ENCODE data around the gene USP32.

Gene USP32

GRCh38 chr17:60300011-60300410, 91.9 kb downstream of the USP32 start:
- no peak overlapping the region for H3K4me3 ChIP-seq (replicated peaks in 1 of 2; ENCODE audit: low read depth in 2 of 2, low read length in 2 of 2)
- TF ChIP-seq, protein P1, sequence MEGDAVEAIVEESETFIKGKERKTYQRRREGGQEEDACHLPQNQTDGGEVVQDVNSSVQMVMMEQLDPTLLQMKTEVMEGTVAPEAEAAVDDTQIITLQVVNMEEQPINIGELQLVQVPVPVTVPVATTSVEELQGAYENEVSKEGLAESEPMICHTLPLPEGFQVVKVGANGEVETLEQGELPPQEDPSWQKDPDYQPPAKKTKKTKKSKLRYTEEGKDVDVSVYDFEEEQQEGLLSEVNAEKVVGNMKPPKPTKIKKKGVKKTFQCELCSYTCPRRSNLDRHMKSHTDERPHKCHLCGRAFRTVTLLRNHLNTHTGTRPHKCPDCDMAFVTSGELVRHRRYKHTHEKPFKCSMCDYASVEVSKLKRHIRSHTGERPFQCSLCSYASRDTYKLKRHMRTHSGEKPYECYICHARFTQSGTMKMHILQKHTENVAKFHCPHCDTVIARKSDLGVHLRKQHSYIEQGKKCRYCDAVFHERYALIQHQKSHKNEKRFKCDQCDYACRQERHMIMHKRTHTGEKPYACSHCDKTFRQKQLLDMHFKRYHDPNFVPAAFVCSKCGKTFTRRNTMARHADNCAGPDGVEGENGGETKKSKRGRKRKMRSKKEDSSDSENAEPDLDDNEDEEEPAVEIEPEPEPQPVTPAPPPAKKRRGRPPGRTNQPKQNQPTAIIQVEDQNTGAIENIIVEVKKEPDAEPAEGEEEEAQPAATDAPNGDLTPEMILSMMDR (IDR thresholded peaks at IDR 0.05; ENCODE audit: low read depth, low read length), result no peak
- peak in 1 of 2 donors; percentile 29 for DNase-seq (ENCODE audit: low read depth in 2 of 2)

DNA sequence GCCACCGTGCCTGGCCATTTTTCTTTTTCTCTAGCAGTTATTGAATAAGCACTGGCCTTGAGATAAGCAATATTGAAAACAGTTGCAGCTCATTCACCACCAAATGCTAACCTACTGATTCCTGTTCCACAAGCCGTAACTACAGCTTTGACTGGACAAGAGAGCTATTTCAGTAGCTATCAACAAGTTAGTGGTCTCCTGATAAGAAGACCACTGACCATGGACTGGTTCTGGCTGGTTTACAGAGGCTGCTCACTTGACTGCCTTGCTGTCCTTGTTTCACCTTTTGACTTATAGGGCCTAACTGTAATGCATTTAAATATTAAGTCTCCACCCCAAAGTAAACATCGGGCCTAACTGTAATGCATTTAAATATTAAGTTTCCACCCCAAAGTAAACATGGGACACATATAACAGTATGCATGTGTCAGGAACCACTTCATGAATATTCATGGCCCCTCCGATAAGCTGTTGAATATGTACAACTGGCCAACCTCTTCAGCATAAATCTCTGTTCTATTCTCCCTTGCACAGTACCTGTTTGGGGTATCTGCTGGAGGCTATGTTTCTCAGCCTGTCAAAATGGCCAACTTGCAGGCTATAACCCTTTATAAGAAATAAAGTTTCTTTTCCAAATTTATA, 94.1 kb downstream of the USP32 start:
- TF ChIP-seq, protein P1 (IDR thresholded peaks at IDR 0.05; ENCODE audit: low read depth, low read length), result no peak
- no peak overlapping the region for H3K4me3 ChIP-seq (replicated peaks in 1 of 2; ENCODE audit: low read depth in 2 of 2, low read length in 2 of 2)
- DNase-seq (ENCODE audit: low read depth in 2 of 2), result no peak

DNA sequence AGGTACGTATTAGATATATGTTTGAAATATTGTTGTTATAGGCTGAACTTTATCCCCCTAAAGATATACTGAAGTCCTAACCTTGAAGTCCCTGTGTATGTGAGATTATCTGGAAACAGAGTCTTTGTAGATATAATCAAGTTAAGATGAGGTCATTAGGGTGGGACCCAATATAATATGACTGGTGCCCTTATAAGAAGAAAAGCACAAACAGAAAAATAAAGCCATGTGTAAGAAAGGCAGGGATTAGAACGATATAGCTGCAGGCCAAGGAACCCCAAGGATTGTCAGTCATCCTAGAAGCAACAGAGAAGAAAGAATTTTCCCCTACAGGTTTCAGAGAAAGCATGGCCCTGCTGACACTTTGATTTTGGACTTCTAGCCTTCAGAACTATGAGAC, 95.8 kb downstream of the USP32 start:
- TF ChIP-seq, protein P1 (IDR thresholded peaks at IDR 0.05; ENCODE audit: low read depth, low read length), result no peak
- H3K4me3 ChIP-seq (replicated peaks in 1 of 2; ENCODE audit: low read depth in 2 of 2, low read length in 2 of 2), result no peak overlapping the region
- no peak for DNase-seq (ENCODE audit: low read depth in 2 of 2)

DNA sequence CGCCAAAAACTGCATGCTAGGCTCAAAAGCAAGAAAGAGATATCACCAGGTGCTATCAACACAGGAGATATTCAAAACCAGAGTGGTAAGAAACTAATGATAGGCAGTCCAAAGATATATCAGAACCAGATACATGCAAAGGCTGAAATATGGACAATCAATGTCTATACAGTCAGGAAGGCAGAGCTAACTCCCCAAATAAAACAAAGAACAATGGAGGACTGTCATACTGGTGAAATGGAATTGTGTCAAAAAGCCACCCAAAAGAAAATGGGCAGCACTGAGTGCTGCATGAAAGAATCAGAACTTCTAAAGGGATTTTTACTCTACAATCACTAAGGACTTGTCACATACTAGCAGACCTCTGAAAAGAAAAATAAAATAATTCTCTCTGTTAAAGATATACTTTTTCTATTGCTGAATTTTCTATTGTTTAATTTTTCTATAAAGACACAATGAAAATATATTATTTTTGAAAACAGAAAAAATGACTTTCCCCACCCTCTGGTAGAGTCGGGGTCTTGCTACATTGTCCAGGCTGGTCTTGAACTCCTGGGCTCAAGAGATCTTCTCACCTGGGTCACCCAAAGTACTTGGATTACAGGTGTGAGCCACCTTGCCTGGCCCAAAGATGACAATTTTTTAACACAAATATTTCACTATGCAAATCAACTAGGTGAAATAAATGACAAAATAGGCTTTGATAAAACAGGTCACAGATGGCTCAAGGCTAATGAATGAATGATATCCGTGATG, 98.2 kb downstream of the USP32 start:
- TF ChIP-seq, protein P1 (IDR thresholded peaks at IDR 0.05; ENCODE audit: low read depth, low read length), result no peak
- DNase-seq (ENCODE audit: low read depth in 2 of 2), result no peak
- H3K4me3 ChIP-seq (replicated peaks in 1 of 2; ENCODE audit: low read depth in 2 of 2, low read length in 2 of 2), result no peak overlapping the region

GRCh38 chr17:60292697-60293096, 99.2 kb downstream of the USP32 start:
- DNase-seq (ENCODE audit: low read depth in 2 of 2), result no peak
- no peak overlapping the region for H3K4me3 ChIP-seq (replicated peaks in 1 of 2; ENCODE audit: low read depth in 2 of 2, low read length in 2 of 2)
- TF ChIP-seq, protein P1 (IDR thresholded peaks at IDR 0.05; ENCODE audit: low read depth, low read length), result no peak

- H3K4me3 ChIP-seq (replicated peaks in 1 of 2; ENCODE audit: low read depth in 2 of 2, low read length in 2 of 2), result no peak overlapping the region
- TF ChIP-seq, protein P1 (IDR thresholded peaks at IDR 0.05; ENCODE audit: low read depth, low read length), result no peak
- no peak for DNase-seq (ENCODE audit: low read depth in 2 of 2)
These were observed 107.2 kb downstream of the USP32 start for GRCh38 chr17:60284709-60285108.
